ENCODE measurements around the gene PEDS1. TPM values are rescaled to one million over a fixed set of nuclear protein-coding genes. Genes with fewer than 3 reads are reported as not detected.

Gene PEDS1
- total and polyA plus RNA-seq, 7 donors: 13.8 to 27.4 (median 20.2) TPM

GRCh38 chr20:50121858-50122271 lies 31.7 kb downstream of the PEDS1 start:
- Histone ChIP-seq H3K27ac (peak overlapping the region in 2 of 4 donors; percentile 54), H3K27me3 (no peaks in the 10 kb centered on the region), H3K4me3 (no peak overlapping the region), H3K36me3 (peaks cover 10 to 35% (median 28%) of the 10 kb centered on the region in 4 donors), H3K9me3 (no peaks in the 10 kb centered on the region), H3K4me1 (peaks cover 0 to 15% (median 7%) of the 10 kb centered on the region in 4 donors)
- WGBS, 2 donors: 85 to 87% methylated on average over 4 of the region's 4 CpGs
- no peak for DNase-seq
- TF ChIP-seq CTCF (IDR thresholded peaks at IDR 0.05) (no peak), POLR2A (IDR thresholded peaks at IDR 0.05) (no peak), EP300 (IDR thresholded peaks at IDR 0.05) (no peak), POLR2AphosphoS5 (IDR thresholded peaks at IDR 0.05) (no peak)
- intact Hi-C loops (cut with DNase I): loop anchor here (1.0 to 10.0 kb wide), 2 partner anchors 49 to 343 kb away; no protein-coding TSS in a partner anchor

GRCh38 chr20:50120935-50121693 lies 32.4 kb downstream of the PEDS1 start:
- intact Hi-C loops (cut with DNase I): loop anchor here (1.0 to 10.0 kb wide), 2 partner anchors 50 to 344 kb away; no protein-coding TSS in a partner anchor
- 21 to 47% methylated on average over 9 of the region's 9 CpGs for WGBS, 2 donors
- peaks cover 0 to 15% (median 7%) of the 10 kb centered on the region in 4 donors for H3K4me1 ChIP-seq
- H3K36me3 ChIP-seq: peaks cover 5 to 27% (median 24%) of the 10 kb centered on the region in 4 donors
- peak overlapping the region in 3 of 4 donors; percentile 45 to 54 (median 54) for H3K27ac ChIP-seq
- H3K4me3 ChIP-seq: no peak overlapping the region
- TF ChIP-seq CTCF (IDR thresholded peaks at IDR 0.05) (peak; percentile 86 to 95 (median 91)), POLR2AphosphoS5 (IDR thresholded peaks at IDR 0.05) (peak in 2 of 4 donors; percentile 35 to 47), EP300 (IDR thresholded peaks at IDR 0.05) (no peak), POLR2A (IDR thresholded peaks at IDR 0.05) (no peak)
- no peaks in the 10 kb centered on the region for H3K9me3 ChIP-seq
- no peaks in the 10 kb centered on the region for H3K27me3 ChIP-seq
- peak; percentile 85 for DNase-seq

- peaks cover 0 to 37% (median 28%) of the 10 kb centered on the region in 4 donors for H3K4me1 ChIP-seq
- H3K9me3 ChIP-seq: no peaks in the 10 kb centered on the region
- no peak for DNase-seq
- H3K36me3 ChIP-seq: no peaks in the 10 kb centered on the region
- TF ChIP-seq EP300 (IDR thresholded peaks at IDR 0.05) (no peak), POLR2A (IDR thresholded peaks at IDR 0.05) (no peak), CTCF (IDR thresholded peaks at IDR 0.05) (no peak), POLR2AphosphoS5 (IDR thresholded peaks at IDR 0.05) (no peak)
- no peak overlapping the region for H3K4me3 ChIP-seq
- H3K27me3 ChIP-seq: no peaks in the 10 kb centered on the region
- WGBS, 2 donors: 77 to 83% methylated on average over 2 of the region's 2 CpGs
- H3K27ac ChIP-seq: no peak overlapping the region
- intact Hi-C loops (cut with DNase I): loop anchor here (10.0 kb wide), 3 partner anchors 187 to 457 kb away; no protein-coding TSS in a partner anchor
Measured at GRCh38 chr20:50118203-50118602, 35.3 kb downstream of the PEDS1 start.

- Histone ChIP-seq H3K4me1 (peaks cover 0 to 43% (median 35%) of the 10 kb centered on the region in 4 donors), H3K4me3 (peak overlapping the region; percentile 29 to 55 (median 50))
- WGBS, 2 donors: 88 to 90% methylated on average over 19 of the region's 19 CpGs
Measured at GRCh38 chr20:50116368-50116999, 37.0 kb downstream of the PEDS1 start.

More at GRCh38 chr20:50116368-50116999, 37.0 kb downstream of the PEDS1 start:
- Histone ChIP-seq H3K9me3 (no peaks in the 10 kb centered on the region), H3K27me3 (no peaks in the 10 kb centered on the region), H3K36me3 (no peaks in the 10 kb centered on the region), H3K27ac (peak overlapping the region; percentile 81 to 99 (median 91))
- no peak for DNase-seq
- TF ChIP-seq POLR2A (IDR thresholded peaks at IDR 0.05) (no peak), CTCF (IDR thresholded peaks at IDR 0.05) (no peak), EP300 (IDR thresholded peaks at IDR 0.05) (no peak), POLR2AphosphoS5 (IDR thresholded peaks at IDR 0.05) (no peak)
- intact Hi-C loops (cut with DNase I): loop anchor here (10.0 kb wide), 3 partner anchors 188 to 458 kb away; no protein-coding TSS in a partner anchor
